COLO668 (cell line): ENCODE measurements around the gene TMPRSS13.
"Not testable (repeated sequence)": the region's sequence is repeated elsewhere in the genome, so short reads cannot be mapped to it uniquely, and the experiment has no call there.

ENCODE experiments used
- DNase-seq: peaks from one replicate; lab custom pipeline; 2025; ENCODE audit not compliant: unreplicated experiment; lab: John Stamatoyannopoulos, UW

The TMPRSS13 gene

GRCh38 chr11:117950993-117951961 is 22.1 kb upstream of the TMPRSS13 start:
- no peak for DNase-seq

GRCh38 chr11:117950301-117950700 is 21.1 kb upstream of the TMPRSS13 start:
- no peak for DNase-seq

GRCh38 chr11:117949062-117949461 is 19.9 kb upstream of the TMPRSS13 start:
- no peak for DNase-seq

GRCh38 chr11:117948466-117948865 is 19.3 kb upstream of the TMPRSS13 start:
- DNase-seq = not testable (repeated sequence)

GRCh38 chr11:117947751-117948150 is 18.5 kb upstream of the TMPRSS13 start:
- not testable (repeated sequence) for DNase-seq

- peak; percentile 91 for DNase-seq
Observed at GRCh38 chr11:117946842-117947526, 17.8 kb upstream of the TMPRSS13 start.

GRCh38 chr11:117946156-117946841 is 17.1 kb upstream of the TMPRSS13 start:
- no peak for DNase-seq

GRCh38 chr11:117945047-117945810 is 16.0 kb upstream of the TMPRSS13 start:
- no peak for DNase-seq

GRCh38 chr11:117944554-117944953 is 15.4 kb upstream of the TMPRSS13 start:
- DNase-seq = no peak

- no peak for DNase-seq
Observed at GRCh38 chr11:117941976-117942654, 12.9 kb upstream of the TMPRSS13 start.

- peak; percentile 64 for DNase-seq
Observed at GRCh38 chr11:117941163-117941707, 12.0 kb upstream of the TMPRSS13 start.

- no peak for DNase-seq
Observed at GRCh38 chr11:117940736-117941135, 11.5 kb upstream of the TMPRSS13 start.

GRCh38 chr11:117936973-117937372 is 7.8 kb upstream of the TMPRSS13 start:
- peak; percentile 8 for DNase-seq

- no peak for DNase-seq
Observed at GRCh38 chr11:117934526-117935307, 5.5 kb upstream of the TMPRSS13 start.

GRCh38 chr11:117933930-117934329 is 4.7 kb upstream of the TMPRSS13 start:
- no peak for DNase-seq

- DNase-seq = no peak
Observed at GRCh38 chr11:117933475-117933874, 4.3 kb upstream of the TMPRSS13 start.

GRCh38 chr11:117932947-117933346 is 3.7 kb upstream of the TMPRSS13 start:
- DNase-seq = no peak

- no peak for DNase-seq
Observed at GRCh38 chr11:117932426-117932825, 3.2 kb upstream of the TMPRSS13 start.

- peak; percentile 27 for DNase-seq
Observed at GRCh38 chr11:117931971-117932370, 2.8 kb upstream of the TMPRSS13 start.
